Common myeloid progenitor, CD34-positive (primary cell): Measurements from ENCODE around the gene GALR2.

Experiments
- CTCF ChIA-PET: fragments of 350-600 bp; sonication (Branson Sonifier 250); formaldehyde crosslinking; loops from one replicate; lab custom pipeline; 2021; ENCODE audit warnings: antibody characterized with exemption; lab: Charles Lee
- POLR2A ChIA-PET: fragments of 350-600 bp; sonication (Branson Sonifier 250); formaldehyde crosslinking; loops from one replicate; lab custom pipeline; 2021; ENCODE audit warnings: antibody characterized with exemption; lab: Charles Lee
- DNase-seq, 3 donors: peaks; one replicate each; pipeline versions ENCODE4 v3.0.0 to v3.0.0-alpha.2; 2013
- H3K27ac ChIP-seq, 2 experiments: 1 replicate in 1 of 2; 2 replicates in 1 of 2; pipeline ENCODE4 v1.7.0; 2013; ENCODE audit warnings: inconsistent platforms in 2 of 2, low read length in 2 of 2, mild to moderate bottlenecking in 2 of 2, low read depth in 1 of 2, moderate library complexity in 1 of 2; ENCODE audit not compliant: severe bottlenecking in 2 of 2, insufficient read depth in 1 of 2, poor library complexity in 1 of 2
- H3K27me3 ChIP-seq, 5 experiments: replicated peaks in 2 of 5; 1 replicate in 3 of 5; 2 replicates in 2 of 5; pipeline versions ENCODE4 v1.6.1 to v1.7.0; 2013; ENCODE audit warnings: low read length in 4 of 5, mild to moderate bottlenecking in 2 of 5, moderate library complexity in 2 of 5, inconsistent platforms in 1 of 5; ENCODE audit not compliant: insufficient read depth in 5 of 5, control insufficient read depth in 4 of 5
- H3K36me3 ChIP-seq, 4 experiments: 1 replicate in 2 of 4; 2 replicates in 2 of 4; pipeline versions ENCODE4 v1.6.1 to v1.7.0; 2013; ENCODE audit warnings: low read length in 3 of 4, control low read depth in 1 of 4, mild to moderate bottlenecking in 1 of 4; ENCODE audit not compliant: control insufficient read depth in 4 of 4, insufficient read depth in 4 of 4
- H3K4me1 ChIP-seq, 4 experiments: 1 replicate in 3 of 4; 2 replicates in 1 of 4; pipeline versions ENCODE4 v1.6.1 to v1.7.1; 2013; ENCODE audit warnings: low read length in 3 of 4, mild to moderate bottlenecking in 3 of 4, control low read depth in 1 of 4, inconsistent platforms in 1 of 4, moderate library complexity in 1 of 4; ENCODE audit not compliant: control insufficient read depth in 4 of 4, insufficient read depth in 4 of 4; ENCODE audit errors: control extremely low read depth in 1 of 4
- H3K4me3 ChIP-seq, 7 experiments: 1 replicate in 4 of 7; 2 replicates in 3 of 7; pipeline versions ENCODE4 v1.5.1 to v1.7.0; 2013; ENCODE audit warnings: mild to moderate bottlenecking in 7 of 7, low read length in 6 of 7, moderate library complexity in 6 of 7, inconsistent platforms in 2 of 7, low read depth in 2 of 7, control low read depth in 1 of 7; ENCODE audit not compliant: insufficient read depth in 4 of 7, control insufficient read depth in 1 of 7; ENCODE audit errors: extremely low read depth in 1 of 7
- H3K9me3 ChIP-seq, 5 experiments: 1 replicate in 4 of 5; 2 replicates in 1 of 5; pipeline versions ENCODE4 v1.6.1 to v1.7.1; 2013; ENCODE audit warnings: low read length in 4 of 5, mild to moderate bottlenecking in 2 of 5, inconsistent platforms in 1 of 5, low read depth in 1 of 5, moderate library complexity in 1 of 5; ENCODE audit not compliant: control insufficient read depth in 4 of 5, insufficient read depth in 2 of 5; ENCODE audit errors: control extremely low read depth in 1 of 5
- WGBS: methylation state at CpG from one replicate; pipeline ENCODE4 v1.1.5; 2013; ENCODE audit not compliant: insufficient coverage; 5-methylcytosine and 5-hydroxymethylcytosine counted together

GALR2 gene

GRCh38 chr17:76107509-76107908, 32.9 kb downstream of the GALR2 start:
- DNase-seq, result peak; percentile 34 to 58 (median 55)
- 88% methylated on average over 1 of the region's 6 CpGs for WGBS
- Histone ChIP-seq H3K4me1 (peaks cover 3 to 30% (median 17%) of the 10 kb centered on the region in 4 experiments), H3K9me3 (no peaks in the 10 kb centered on the region), H3K27me3 (no peaks in the 10 kb centered on the region), H3K27ac (no peak overlapping the region), H3K4me3 (no peak overlapping the region), H3K36me3 (no peaks in the 10 kb centered on the region)
- ChIA-PET CTCF (interaction anchor here (0.7 to 0.9 kb wide), 2 partner anchors 10 to 192 kb away, joined by 3 read pairs; no protein-coding TSS in a partner anchor), POLR2A (no interaction called here)

DNA sequence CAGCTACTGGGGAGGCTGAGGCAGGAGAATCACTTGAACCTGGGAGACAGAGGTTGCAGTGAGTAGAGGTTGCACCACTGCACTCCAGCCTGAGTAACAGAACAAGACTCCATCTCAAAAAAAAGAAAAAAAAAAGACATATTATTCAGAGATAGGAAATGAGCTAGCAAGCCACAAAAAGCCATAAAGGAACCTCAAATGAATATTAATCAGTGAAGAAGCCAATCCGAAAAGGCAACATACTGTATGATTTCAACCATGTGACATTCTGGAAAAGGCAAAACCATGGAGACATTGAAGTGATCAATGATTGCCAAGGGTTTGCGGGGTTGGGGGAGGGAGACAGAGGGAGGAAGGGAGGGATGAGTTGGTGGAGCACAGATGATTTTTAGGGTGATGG, 37.4 kb downstream of the GALR2 start:
- H3K27ac ChIP-seq, result no peak overlapping the region
- H3K9me3 ChIP-seq, result no peaks in the 10 kb centered on the region
- no peaks in the 10 kb centered on the region for H3K36me3 ChIP-seq
- H3K4me3 ChIP-seq, result no peak overlapping the region
- DNase-seq, result peak in 1 of 3 donors; percentile 12
- no peaks in the 10 kb centered on the region for H3K27me3 ChIP-seq
- CTCF ChIA-PET, result interaction anchor here (0.8 to 1.7 kb wide), 5 partner anchors 110 to 287 kb away, joined by 3 to 5 read pairs (median 3); no protein-coding TSS in a partner anchor
- peaks cover 0 to 4% (median 0%) of the 10 kb centered on the region in 4 experiments for H3K4me1 ChIP-seq
- 64% methylated on average over 2 of the region's 2 CpGs for WGBS
- POLR2A ChIA-PET, result no interaction called here

GRCh38 chr17:76115138-76115754, 40.7 kb downstream of the GALR2 start:
- ChIA-PET CTCF (interaction anchor here (0.7 to 11.5 kb wide), 5 partner anchors 9 to 181 kb away, joined by 3 to 110 read pairs (median 4); partner anchors contain the start of gene EXOC7), POLR2A (no interaction called here)
- DNase-seq, result no peak
- no peak overlapping the region for H3K27ac ChIP-seq
- H3K4me1 ChIP-seq, result peaks cover 0 to 3% (median 0%) of the 10 kb centered on the region in 4 experiments
- H3K9me3 ChIP-seq, result no peaks in the 10 kb centered on the region
- no peaks in the 10 kb centered on the region for H3K36me3 ChIP-seq
- no peak overlapping the region for H3K4me3 ChIP-seq
- no peaks in the 10 kb centered on the region for H3K27me3 ChIP-seq
- 94% methylated on average over 3 of the region's 7 CpGs for WGBS

- Histone ChIP-seq H3K36me3 (no peaks in the 10 kb centered on the region), H3K27ac (no peak overlapping the region), H3K4me3 (no peak overlapping the region), H3K27me3 (no peaks in the 10 kb centered on the region), H3K4me1 (peaks cover 0 to 15% (median 14%) of the 10 kb centered on the region in 4 experiments), H3K9me3 (no peaks in the 10 kb centered on the region)
- WGBS, result 90% methylated on average over 18 of the region's 19 CpGs
- no peak for DNase-seq
- CTCF ChIA-PET, result interaction anchor here (0.6 to 11.5 kb wide), 14 partner anchors 11 to 261 kb away, joined by 3 to 110 read pairs (median 4); partner anchors contain the start of gene UBALD2
- POLR2A ChIA-PET, result no interaction called here
These were observed 45.1 kb downstream of the GALR2 start for GRCh38 chr17:76119409-76120371.

DNA sequence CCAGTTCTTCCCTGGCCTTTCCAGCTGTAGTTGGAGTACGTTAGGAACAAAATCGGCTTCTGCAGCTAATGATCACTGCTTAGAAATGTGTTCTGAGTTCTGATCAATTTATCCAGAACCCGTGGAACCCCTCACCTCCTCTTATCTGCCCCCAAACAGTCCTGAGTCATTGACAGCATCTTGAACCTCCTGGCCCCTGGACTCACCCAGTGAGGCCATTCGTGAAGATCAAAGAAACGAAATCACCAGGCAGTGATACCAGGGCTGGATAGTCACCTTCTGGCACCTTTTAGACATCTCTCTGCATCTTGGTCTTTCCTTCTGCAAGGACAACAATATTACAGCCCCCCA, 46.1 kb downstream of the GALR2 start:
- ChIA-PET POLR2A (no interaction called here), CTCF (interaction anchor here (0.6 to 11.5 kb wide), 19 partner anchors 12 to 264 kb away, joined by 3 to 110 read pairs (median 4); no protein-coding TSS in a partner anchor)
- peaks cover 0 to 15% (median 14%) of the 10 kb centered on the region in 4 experiments for H3K4me1 ChIP-seq
- DNase-seq, result no peak
- no peaks in the 10 kb centered on the region for H3K27me3 ChIP-seq
- no peak overlapping the region for H3K27ac ChIP-seq
- no peaks in the 10 kb centered on the region for H3K9me3 ChIP-seq
- WGBS, result 96% methylated on average over 4 of the region's 5 CpGs
- no peaks in the 10 kb centered on the region for H3K36me3 ChIP-seq
- no peak overlapping the region for H3K4me3 ChIP-seq

DNA sequence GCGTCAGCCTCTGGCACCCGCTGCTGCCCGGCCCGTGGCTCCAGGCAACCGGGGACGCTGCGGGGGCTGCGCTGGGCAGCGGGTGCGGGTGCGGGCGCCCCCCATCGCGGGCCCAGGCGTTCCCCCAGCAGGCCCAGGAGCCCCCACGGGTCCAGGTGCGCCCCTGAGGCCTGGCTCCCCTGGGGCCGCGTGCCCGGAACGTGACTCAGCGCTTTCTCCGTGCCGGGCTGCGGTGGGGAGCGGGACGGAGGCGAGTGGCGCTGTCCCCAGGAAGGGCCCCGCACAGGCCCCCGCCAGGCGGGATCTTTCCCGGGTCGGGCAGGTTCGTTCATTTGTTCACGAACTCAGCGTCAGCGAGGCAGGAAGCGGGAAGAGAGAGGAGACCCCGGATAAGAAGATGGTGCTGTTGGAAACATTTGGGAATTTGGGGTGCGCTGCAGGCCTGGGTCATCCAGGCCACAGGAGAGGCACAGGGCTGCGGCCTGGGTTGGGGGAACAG, 47.4 kb downstream of the GALR2 start:
- Histone ChIP-seq H3K4me3 (peak overlapping the region in 3 of 7 experiments; percentile 33 to 46 (median 43)), H3K27me3 (no peaks in the 10 kb centered on the region), H3K36me3 (no peaks in the 10 kb centered on the region), H3K9me3 (no peaks in the 10 kb centered on the region), H3K27ac (no peak overlapping the region), H3K4me1 (peaks cover 0 to 15% (median 14%) of the 10 kb centered on the region in 4 experiments)
- ChIA-PET POLR2A (interaction anchor here (0.8 kb wide), 1 partner anchor 9 kb away, joined by 3 read pairs; no protein-coding TSS in a partner anchor), CTCF (interaction anchor here (0.6 to 11.5 kb wide), 16 partner anchors 8 to 177 kb away, joined by 3 to 110 read pairs (median 4); partner anchors contain the start of gene FOXJ1)
- DNase-seq, result peak in 2 of 3 donors; percentile 68 to 75
- 13% methylated on average over 33 of the region's 42 CpGs for WGBS
